GM10266 (cell line): ENCODE data around the gene GSTO1.
A peak's percentile ranks its signal among the peaks of the same experiment; 100 is the strongest.

Experiments
- DNase-seq: peaks from one replicate; pipeline ENCODE4 v3.0.0; 2012; ENCODE audit errors: extremely low spot score
- CTCF ChIP-seq: IDR thresholded peaks from 2 replicates; pipeline ENCODE4 v1.5.1; 2012; ENCODE audit warnings: mild to moderate bottlenecking, low read depth; ENCODE audit not compliant: control insufficient read depth, insufficient read depth; ENCODE audit errors: missing control alignments

GSTO1 gene

DNA sequence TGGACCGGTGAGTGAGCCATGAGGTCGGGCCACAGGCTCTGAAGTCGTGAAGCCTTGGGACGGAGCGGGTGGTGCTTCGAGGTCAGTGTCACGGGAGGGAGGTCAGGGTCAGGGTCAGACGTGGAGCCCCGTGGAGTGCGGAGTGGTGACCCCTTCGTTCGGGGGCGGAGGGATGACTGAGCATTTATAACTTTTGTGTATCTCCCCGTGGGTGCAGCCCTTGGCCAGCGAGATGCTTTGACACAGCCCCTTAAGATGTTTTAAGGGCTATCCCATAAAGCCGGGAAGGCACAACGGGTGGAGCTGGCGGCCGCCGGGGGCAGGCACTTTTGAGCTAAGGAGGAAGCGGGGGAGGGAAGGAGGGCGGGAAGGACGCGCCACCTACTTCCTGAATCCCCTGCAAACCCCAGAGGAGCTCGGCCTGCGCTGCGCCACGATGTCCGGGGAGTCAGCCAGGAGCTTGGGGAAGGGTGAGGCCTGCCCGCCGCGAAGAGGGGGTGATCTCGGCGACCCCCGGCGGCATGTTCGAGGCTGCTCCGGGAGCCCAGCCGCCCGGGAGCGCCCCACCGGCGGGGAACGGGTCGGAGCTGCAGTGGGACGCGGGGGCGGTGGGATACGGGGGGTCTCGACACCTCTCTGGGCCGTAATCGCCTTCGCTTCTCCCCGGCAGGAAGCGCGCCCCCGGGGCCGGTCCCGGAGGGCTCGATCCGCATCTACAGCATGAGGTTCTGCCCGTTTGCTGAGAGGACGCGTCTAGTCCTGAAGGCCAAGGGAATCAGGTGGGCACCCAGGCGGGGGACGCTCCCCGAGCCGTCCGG is at the start of gene GSTO1:
GSTO1 (plus strand) TSS at position 400 of the 818 bp plus-strand sequence; CDS start at position 437, 37 bp downstream.
- TF ChIP-seq CTCF = no peak
- peak; percentile 78 for DNase-seq

DNA sequence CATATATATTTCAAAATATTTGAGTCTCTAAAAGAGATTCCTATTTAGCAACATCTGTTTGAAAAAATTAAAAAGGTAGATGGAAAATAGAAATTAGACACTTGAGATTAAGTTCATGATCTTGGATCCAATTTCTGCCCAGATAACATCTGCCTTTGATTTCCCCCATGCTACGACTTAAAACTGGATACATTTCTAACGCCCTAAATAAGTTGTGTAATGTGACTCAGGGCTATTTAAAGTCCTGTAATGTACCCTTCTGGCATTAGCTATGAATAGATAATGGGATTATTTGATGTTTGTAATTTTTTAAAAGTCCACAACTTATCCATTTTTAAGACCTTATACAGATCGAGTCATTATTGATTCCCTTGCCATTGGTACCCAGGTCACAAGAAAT is 46.0 kb upstream of the GSTO1 start:
- TF ChIP-seq CTCF = no peak

GRCh38 chr10:104209575-104210198 is 45.0 kb upstream of the GSTO1 start:
- DNase-seq = peak; percentile 28
- peak; percentile 46 for TF ChIP-seq CTCF

More for the DNA sequence above, 46.0 kb upstream of the GSTO1 start:
- no peak for DNase-seq

DNA sequence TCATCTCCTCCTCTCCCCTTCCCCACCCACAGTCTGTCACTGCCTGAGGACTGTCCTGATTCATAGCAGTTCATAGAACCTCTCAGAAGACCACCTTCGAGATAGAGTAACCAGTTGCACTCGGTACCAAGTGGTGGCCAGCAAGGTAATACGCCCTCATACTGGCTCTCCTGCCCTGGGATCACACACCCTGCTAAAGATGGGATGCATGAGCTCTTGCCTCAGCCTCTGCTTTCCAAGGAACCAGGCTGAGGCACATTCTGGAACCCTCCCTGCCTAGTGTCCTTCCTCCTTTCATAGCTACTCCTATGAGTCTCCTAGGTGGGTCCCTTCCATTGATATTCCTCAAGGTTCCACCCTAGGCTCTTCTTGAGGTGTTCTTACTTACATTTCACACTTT is 38.1 kb upstream of the GSTO1 start:
- DNase-seq = no peak
- TF ChIP-seq CTCF = no peak

DNA sequence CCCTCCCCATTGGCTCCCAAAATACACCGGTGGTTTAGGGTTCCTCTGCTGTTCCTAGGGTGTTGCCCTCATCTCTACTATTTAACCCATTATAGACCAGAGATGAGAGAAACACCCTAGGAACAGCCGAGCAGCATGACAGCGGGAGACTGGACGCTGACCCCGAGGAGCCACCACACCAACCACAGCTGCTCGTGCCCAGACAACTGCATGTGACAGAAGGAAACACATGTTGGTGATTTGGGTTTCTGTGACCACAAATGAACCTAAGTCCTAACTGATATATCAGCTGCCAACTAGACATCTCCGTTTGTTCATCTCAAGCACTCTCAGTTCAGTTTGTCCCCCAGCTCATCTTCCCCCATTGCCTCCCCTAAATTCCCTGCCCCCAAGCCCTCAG is 35.9 kb upstream of the GSTO1 start:
- no peak for DNase-seq
- no peak for TF ChIP-seq CTCF

- TF ChIP-seq CTCF = no peak
- no peak for DNase-seq
Observed at GRCh38 chr10:104220522-104220921, 34.2 kb upstream of the GSTO1 start.

DNA sequence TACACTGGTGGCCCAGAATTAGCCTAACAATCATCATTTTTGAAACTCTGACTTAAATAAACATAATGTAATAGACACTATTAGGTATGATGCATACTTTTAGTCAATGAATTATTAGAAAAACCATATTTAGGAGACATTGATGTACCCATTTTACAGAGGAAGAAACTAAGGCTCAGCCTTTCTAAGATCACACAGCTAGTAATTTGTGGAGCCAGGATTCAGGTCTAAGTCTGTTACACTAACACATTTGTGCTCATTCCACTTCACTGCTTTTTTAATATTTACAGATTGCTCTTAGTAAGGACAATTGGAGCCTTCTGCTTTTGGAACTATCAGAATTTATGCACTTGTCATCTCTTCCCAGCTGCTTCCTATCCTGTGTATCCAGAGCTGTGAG is 31.4 kb upstream of the GSTO1 start:
- no peak for DNase-seq
- no peak for TF ChIP-seq CTCF
